DMS 273 (cell line): ENCODE results near the gene FZR1.

Source experiments
- DNase-seq: peaks from one replicate; lab custom pipeline; 2025; ENCODE audit not compliant: unreplicated experiment; lab: John Stamatoyannopoulos, UW

The FZR1 gene

DNA sequence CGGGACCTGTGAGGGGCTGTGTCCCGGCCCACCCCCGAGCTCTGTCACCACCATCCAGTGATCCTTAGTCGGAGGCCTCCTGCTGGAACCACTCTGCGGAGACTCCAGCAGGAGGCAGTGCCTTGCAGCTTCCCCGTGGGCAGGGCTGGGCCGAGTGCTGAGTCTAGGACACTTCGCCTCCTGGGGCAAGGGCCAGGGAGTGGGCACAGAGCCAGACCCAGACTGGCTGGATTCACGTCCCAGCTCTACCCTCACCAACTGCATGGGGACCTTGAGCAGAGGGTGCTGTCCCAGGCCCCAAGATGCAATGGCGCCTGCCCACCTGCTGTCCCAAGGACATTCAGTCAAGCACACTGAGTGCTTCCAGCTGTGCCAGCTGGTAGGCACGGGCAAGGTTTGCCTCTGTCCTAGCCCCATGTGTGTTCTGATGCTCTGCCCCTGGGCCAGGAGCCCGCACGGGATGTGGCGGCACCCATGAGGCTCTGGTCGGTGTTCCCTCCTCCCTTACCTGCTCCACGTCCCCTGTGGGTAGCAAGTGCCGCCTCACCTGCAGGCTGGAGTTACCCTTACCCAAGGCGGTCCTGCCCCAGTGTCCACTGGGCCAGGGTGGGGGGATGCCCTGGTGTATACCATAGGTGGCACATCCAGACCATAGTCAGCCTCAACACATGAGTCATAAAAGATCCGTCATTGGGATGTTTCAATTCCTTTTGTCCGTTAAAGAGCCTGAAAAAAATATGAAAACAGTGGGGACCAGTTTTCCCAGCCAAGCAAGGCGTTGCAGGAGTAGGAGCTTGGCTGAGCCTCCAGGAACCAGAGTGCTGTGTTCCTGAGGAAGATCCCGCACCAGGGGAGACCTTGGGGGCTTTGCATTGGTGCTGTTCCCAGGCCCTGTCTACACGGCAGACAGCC lies 7.4 kb downstream of the FZR1 start:
- DNase-seq = no peak

GRCh38 chr19:3514930-3515329 lies 8.8 kb downstream of the FZR1 start:
- DNase-seq = no peak

DNA sequence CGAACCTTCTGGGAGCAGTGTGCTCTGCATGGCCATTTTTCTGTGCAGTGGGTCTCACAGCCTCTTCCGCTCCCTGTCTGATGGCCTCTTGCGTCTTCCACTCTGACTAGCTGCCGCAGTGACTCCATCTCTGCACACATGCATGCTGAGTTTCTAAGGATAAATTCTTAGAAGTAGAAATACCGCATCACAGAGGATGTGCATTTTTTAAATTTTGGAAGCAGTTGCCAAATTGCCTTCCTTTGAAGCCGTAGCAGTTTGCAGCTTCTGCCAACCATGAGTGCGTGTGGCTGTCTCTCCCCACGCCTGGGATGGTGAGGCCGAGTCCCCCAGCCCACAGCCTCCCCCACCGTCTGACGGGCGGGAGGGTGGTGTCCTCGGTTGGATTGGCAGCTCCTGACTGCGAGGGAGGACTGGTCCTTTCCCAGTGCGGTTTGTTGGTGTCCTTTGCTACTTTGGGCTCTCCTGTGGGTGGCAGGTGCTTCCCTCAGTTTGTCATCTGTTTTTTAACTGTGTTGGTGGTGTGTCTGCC lies 9.8 kb downstream of the FZR1 start:
- DNase-seq = no peak

GRCh38 chr19:3516675-3517207 lies 10.6 kb downstream of the FZR1 start:
- peak; percentile 85 for DNase-seq

DNA sequence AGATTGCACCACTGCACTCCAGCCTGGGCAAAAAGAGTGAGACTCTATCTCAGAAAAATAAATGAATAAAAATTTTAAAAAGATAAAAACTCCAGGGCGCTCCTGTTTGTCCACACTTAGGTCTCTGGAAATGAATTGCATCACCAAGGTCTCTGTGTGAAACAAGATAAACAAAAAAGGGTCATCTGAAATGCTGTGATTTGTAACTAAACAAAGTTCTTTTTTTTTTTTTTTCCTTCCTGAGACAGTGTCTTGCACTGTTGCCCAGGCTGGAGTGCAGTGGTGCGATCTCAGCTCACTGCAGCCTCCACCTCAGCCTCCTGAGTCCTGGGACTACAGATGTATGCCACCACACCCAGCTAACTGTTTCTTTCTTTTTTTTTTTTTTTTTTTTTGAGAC lies 11.5 kb downstream of the FZR1 start:
- no peak for DNase-seq

- no peak for DNase-seq
Measured at GRCh38 chr19:3518255-3518654, 12.1 kb downstream of the FZR1 start.

GRCh38 chr19:3518659-3519058 lies 12.5 kb downstream of the FZR1 start:
- DNase-seq = no peak

DNA sequence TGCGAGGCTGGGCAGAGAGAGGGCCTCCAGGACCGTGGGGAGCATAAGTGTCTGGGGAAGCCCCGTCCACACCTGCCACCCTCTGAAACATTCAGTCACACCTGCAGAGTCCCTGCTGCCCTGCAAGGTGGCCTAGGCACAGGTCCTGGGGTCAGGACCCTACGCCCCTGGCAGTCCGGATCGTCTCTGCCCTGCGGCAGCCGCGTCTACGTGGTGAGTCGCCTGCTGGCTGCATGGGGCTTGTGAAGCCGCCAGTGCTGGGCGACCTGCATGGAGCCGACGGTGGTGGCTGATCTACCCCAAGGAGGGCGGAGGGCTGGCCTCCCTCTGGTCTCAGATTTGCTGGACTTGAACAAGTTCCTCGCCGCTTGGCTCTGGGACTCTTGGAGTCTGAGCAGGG lies 13.0 kb downstream of the FZR1 start:
- no peak for DNase-seq

- DNase-seq = no peak
Measured at GRCh38 chr19:3520166-3521103, 14.3 kb downstream of the FZR1 start.

GRCh38 chr19:3521104-3521445 lies 15.0 kb downstream of the FZR1 start:
- no peak for DNase-seq

DNA sequence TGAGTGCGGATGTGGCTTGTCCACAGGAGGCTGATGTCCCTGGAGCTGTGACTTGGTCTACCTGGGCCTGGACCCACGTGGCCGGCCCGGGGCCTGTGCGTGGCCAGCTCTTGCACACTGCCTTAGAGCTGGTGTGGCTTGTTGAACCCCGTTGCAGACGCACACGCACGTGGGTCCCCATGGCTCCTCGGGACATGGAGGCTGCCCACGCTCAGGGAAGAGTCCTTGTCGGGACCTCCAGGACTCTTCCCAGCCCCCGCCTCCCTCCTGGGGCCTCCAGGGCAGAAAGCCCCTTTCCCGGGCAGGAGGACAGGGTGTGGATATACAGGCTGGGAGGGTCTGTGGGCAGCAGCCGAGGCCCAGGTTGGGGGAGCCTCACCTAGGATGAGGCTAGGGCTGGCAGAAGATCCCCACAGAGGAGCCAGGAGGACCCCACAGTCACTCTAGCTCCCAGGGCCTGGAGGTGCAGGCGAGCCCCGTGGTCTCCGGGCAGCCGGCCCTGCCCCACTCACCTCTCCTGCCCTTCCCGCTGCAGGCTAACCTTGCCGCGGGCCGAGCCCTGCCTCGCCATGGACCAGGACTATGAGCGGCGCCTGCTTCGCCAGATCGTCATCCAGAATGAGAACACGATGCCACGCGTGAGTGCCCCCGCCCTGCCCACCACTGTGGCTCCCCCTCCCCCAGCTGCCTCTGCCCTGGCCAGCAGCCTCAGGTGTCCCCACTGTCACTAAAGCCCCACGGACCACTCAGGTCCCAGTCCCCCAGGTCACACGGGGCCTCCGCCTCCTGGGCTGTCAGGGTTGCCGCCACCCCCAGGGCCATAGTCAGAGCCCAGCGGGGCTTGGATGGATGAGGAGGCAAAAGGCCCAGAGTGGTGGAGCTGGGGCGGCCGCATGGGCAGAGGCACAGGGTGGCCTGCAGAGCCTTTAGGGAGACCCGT lies 16.6 kb downstream of the FZR1 start:
- DNase-seq = no peak

GRCh38 chr19:3523361-3524077 lies 17.4 kb downstream of the FZR1 start:
- no peak for DNase-seq

DNA sequence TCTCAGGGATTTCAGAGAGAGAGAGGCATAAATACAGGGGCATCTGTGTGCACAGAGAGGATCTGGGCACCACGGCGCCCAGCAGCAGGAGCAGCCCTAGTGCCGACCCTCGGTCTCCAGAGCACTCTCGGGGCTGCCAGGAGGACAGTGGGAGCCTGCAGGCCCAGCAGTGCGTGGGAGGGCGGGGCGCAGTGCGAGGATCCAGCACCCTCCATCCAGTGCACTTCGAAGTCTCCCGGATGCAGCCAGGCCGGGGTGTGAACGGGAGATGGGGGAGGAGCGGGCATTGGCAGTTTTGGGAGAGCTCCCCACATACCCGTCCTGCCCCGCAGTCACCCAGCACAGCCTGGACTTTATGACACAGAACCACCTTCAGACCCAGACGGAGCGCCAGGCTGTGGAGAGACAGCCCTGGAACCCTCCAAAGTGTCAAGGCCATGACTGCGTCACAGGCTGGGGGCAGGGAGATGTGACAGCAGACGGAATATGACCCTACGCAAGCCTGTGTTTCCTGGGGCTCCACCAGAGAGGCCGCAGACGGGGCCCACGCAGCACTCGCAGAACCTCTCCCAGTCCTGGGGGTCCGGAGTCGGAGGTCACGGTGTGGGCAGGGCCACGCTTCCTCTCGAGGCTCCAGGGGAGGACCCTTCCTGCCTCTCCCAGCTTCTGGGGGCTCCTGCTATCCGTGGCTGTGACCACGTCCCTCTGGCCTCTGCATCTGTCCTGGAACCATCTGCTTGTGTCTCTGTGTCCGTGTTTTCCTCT lies 18.1 kb downstream of the FZR1 start:
- no peak for DNase-seq

DNA sequence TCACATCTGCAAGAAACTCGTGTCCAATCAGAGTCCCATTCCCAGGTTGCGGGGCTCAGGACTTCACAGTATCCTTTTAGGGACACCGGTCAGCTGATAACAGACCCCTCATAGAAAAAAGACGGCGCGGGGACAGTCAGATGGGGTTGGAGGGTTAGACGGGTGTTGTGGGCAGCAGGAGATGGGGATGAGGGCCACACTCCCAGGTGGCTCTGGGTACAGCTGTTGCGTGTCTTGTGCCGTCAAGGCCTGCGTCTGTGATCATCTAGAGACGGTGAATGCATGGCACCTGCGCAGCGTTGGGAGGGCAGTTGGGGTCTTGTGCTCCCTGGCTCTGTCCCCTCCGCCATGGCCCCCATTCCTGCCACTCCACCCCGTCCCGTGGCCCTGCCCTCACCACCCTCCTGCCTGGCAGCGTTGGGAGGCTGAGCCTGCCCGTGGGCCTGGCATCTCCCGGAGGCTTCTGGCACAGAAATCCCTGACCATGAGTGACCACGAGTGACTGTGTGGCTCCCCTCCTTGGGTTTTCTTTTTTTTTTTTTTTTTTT lies 18.9 kb downstream of the FZR1 start:
- no peak for DNase-seq

- DNase-seq = no peak
Measured at GRCh38 chr19:3526507-3527237, 20.6 kb downstream of the FZR1 start.

- DNase-seq = no peak
Measured at GRCh38 chr19:3527238-3527910, 21.3 kb downstream of the FZR1 start.

DNA sequence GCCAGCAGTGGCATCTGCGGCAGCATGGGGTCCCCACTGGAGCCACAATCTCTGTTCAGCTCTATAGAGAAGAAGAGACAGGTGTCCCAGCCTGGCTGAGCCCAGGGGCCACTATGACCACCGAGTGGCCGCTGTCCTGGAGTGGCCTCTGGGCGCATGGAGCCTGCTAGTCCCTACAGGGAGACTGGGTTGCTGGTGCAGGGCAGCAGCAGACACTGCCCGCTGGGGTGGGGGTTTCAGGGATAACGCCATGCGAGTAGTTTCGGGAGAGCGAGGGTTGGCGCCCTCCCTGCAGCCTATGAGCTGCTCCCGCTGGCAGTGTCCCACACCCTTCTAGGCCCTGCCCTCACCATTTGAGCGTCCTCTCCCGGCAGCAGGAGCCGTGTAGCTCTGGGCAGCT lies 22.0 kb downstream of the FZR1 start:
- DNase-seq = no peak
